Astrocyte of the spinal cord (primary cell): ENCODE results near the gene CCDC85C.

Experiments used
- DNase-seq: peaks from one replicate; pipeline ENCODE4 v3.0.0; 2011; ENCODE audit warnings: low read depth, low spot score
- H3K4me3 ChIP-seq: 2 replicates; pipeline ENCODE4 v1.5.1; 2011; ENCODE audit warnings: low read depth, mild to moderate bottlenecking, low read length, moderate library complexity
- in situ Hi-C: cut with HindIII; loops from 2 replicates; pipeline ENCODE4 v1.10.0; 2017; ENCODE audit warnings: low sequenced_read_pairs
- TF ChIP-seq, protein P1 (sequence below): IDR thresholded peaks from 2 replicates; pipeline ENCODE4 v1.5.1; 2012; ENCODE audit warnings: low read depth, mild to moderate bottlenecking, low read length, inconsistent platforms

Gene CCDC85C

DNA sequence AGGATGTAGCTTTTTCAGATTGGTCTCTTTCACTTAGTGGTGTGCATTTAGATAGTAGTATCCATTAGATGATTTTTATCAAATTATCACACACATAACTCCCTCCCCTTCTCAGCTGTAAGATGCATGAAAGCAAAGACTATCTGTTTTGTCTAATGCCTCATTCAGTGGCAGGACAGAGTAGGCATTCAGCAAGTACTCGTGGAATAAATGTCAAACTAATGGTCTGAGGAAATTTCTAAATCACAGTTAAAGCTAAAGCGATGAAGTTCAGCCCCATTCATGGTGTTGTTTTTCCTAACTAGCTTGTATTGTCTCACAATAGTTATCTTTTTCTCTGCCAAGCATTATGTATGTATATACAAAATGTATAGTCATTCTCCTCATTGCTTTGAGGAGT, 106.7 kb downstream of the CCDC85C start:
- TF ChIP-seq, protein P1, sequence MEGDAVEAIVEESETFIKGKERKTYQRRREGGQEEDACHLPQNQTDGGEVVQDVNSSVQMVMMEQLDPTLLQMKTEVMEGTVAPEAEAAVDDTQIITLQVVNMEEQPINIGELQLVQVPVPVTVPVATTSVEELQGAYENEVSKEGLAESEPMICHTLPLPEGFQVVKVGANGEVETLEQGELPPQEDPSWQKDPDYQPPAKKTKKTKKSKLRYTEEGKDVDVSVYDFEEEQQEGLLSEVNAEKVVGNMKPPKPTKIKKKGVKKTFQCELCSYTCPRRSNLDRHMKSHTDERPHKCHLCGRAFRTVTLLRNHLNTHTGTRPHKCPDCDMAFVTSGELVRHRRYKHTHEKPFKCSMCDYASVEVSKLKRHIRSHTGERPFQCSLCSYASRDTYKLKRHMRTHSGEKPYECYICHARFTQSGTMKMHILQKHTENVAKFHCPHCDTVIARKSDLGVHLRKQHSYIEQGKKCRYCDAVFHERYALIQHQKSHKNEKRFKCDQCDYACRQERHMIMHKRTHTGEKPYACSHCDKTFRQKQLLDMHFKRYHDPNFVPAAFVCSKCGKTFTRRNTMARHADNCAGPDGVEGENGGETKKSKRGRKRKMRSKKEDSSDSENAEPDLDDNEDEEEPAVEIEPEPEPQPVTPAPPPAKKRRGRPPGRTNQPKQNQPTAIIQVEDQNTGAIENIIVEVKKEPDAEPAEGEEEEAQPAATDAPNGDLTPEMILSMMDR = no peak
- no peak overlapping the region for H3K4me3 ChIP-seq
- in situ Hi-C loops = no loop called here
- no peak for DNase-seq

DNA sequence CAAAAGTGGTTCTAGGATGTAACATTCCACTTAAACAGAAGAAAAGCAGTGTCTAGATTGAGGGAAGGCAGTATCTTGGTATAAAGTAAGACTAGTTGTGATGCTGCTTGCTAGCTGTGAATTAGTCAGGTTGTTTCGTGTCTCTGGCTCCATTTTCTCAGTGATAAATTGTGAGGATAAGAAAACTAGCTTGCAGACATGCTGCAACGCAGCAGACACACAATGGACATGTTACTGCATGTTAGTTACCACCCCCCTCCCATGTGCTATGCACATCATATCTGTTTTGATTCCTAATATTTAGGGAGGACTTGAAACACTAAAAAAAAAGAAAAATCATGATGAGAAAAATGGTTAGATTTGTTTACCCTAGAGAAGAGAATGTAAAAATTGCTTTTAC, 119.9 kb downstream of the CCDC85C start:
- TF ChIP-seq, protein P1 = no peak
- no peak overlapping the region for H3K4me3 ChIP-seq
- in situ Hi-C loops = no loop called here
- no peak for DNase-seq

DNA sequence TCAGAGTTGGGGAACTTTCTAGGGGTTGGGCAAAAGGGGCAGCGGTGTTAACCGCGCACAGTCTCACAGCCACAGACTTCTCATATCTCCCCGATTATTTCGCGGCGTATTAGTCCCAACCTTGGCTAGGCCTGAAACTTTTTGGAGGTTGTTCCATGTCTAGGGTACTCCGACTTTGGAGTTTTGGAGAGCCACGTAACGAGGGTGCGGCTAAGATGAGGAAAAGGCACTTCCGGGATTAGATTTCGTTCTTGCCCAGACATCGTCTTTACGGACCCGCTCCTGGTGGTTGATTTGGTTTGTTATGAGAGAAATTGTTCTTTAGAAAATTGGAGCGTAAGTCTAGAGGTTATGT, 122.3 kb downstream of the CCDC85C start:
- peak overlapping the region; percentile 94 for H3K4me3 ChIP-seq
- peak; percentile 24 for DNase-seq
- TF ChIP-seq, protein P1 = no peak

DNA sequence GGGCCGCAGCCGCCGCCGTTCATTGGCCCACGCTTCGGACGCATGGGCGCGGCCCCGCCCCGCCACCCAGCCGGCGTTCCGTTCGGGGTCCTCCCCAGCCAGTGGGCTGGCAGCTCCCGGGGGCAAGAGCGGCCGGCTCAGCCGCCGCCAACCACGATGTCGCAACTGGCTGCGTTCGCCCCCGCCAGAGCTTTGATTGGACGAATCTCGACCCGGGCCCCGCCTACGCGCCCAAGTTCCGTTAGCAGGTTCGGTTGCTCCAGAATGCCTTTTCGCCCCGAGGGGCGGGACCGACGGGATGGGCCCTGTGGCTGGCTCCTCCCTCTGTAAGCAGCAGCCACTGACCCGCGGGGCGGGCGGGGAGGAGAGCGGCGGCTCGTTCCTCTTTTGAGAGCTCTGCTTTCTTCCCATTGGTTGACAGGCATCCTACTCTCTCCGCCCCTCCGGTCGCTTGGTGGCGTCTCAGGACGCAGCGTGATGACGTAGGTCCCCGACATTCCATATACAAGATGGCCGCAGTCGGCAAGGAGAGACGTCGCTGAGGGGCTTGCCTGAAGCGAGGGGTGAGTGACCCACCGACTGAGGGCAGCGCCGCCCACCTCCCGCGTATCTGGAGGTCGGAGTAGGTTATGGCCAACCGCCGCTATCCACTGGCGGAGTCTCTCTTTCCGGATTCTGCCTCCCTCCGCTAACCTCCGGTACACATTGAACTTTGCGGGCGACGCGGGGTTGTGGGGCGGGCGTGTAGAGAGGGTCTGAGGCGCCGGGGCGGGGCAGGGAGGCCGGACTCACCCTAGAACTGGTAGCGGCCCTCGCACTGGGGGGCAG, 122.9 kb downstream of the CCDC85C start, which contains the start of gene CCNK:
TSS of gene CCNK (plus strand) at position 493 of the 828 bp plus-strand sequence. CDS start 11,269 bp downstream, outside the sequence.
- DNase-seq = peak; percentile 100
- TF ChIP-seq, protein P1 = no peak
- in situ Hi-C loops = no loop called here
- peak within 1 kb of the TSS; percentile 94 for H3K4me3 ChIP-seq

More for the DNA sequence above, 122.3 kb downstream of the CCDC85C start:
- in situ Hi-C loops = no loop called here

DNA sequence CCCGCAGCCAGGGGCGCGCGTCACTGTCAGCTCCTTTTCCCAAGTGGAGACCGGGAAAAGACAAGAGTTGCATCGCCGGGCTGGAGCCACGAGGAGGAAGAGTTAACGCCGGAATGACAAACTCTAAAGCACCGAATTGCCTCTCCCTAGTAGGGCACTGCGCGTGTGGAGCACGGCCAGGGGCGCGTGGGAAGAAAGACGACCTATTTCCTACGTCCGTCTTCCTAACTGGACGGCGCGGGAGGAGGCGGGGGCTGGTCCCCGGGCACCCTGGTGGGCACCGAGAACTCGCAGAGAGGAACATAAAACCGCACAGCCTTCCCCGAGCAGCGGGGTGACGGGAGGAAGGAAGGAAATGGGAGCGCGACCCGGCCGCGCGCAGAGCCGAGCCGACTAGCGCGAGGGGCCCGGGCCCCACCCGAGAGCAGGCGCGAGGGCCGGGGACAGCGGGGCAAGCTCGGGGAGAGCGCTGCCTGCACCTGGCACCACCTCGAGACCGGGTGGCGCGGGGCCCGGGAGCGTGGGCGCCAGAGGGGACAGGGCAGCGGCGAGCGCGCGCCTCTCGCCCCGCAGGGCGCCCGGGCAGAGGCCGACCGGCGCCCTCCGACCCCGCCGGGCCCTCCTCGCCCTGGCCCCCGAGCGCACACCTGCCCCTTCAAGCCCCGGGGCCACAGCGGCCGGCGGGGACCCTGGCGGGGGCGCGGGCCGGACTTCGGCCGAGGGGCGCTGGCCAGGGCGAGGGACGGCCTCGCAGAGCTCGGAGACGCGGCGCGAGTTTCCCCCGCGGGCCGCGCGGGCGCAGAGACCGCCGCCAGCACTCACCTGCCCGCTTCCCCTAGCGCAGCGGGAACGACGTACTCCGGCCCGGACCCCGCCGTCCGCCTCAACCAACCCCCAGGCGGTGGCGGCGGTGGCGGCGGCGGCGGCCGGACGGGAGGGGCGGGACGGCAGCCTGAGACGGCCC, 123.8 kb downstream of the CCDC85C start, which contains the start of gene SETD3:
TSS of gene SETD3 (minus strand) at position 954 of the 964 bp plus-strand sequence. CDS start 15,054 bp downstream, outside the sequence.
- TF ChIP-seq, protein P1 = no peak
- peak within 1 kb of the TSS; percentile 94 for H3K4me3 ChIP-seq
- in situ Hi-C loops = no loop called here
- peak; percentile 63 for DNase-seq

DNA sequence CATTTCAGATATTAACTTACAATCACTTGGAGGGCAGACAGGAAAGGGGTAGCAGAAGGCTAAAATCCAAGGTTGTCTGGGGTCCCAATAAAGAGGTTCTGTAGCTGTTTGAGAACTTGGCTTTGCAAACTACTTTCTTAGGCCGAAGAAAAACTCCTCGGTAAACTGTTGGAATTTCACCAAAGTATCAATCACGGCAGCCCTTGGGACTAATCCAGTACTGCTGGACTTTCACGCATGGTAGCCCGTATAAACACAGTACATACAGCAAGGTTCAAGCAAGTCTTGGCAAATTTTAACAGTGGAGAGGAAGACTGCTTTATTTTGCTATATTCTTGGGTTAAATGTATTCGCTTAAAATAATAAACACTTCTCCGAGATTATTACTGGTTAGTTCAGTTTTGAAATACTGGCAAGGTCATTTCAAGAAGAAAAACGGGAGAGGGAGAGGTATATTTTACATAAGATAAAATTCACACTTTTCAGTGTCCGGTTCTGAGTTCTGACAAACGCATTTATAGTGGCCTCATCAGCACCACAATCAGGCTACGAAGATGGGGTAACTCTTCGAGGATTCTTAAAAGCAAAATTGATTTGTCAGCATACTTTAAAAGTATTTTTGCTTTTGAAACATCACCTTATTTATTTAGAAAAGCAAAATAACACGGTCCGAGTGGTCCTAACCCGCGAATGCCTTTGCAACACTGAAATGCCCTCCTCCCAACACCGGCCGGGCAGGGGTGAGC, 124.7 kb downstream of the CCDC85C start:
- TF ChIP-seq, protein P1 = peak; percentile 12
- in situ Hi-C loops = no loop called here
- peak; percentile 17 for DNase-seq
- peak overlapping the region; percentile 67 for H3K4me3 ChIP-seq
